PC-9 (cell line): ENCODE results near the gene RASAL2.

Experiments used
- EZH2 ChIP-seq: fragments of 200-600 bp; sonication (generic); IDR thresholded peaks from 2 replicates; pipeline ENCODE4 v1.8.0; 2017; ENCODE audit warnings: antibody characterized with exemption, low read depth
- TF ChIP-seq, protein P1 (sequence below): fragments of 200-600 bp; sonication (generic); conservative IDR thresholded peaks from 2 replicates; pipeline ENCODE4 v1.6.1; 2017; ENCODE audit warnings: mixed run types, antibody characterized with exemption, mild to moderate bottlenecking, moderate library complexity

DNA sequence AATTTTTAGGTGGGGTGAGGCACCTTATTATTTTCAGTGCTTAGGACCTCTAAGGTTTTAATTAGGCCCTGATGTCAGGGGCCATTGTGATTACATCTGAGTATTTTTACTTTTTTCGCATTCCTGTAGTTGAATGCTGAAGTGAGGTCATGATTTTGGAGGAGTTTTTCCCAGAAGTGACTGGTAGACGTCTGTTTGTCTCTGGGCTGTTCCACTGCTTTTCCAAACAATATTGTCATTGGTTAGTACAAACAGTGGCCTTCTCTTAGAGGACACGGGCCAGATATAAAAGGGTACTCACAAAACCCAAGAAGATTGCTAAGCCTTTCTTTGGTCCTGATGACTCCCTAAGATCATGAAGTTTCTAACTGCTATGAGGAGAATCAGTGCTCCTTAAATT, 7.6 kb upstream of the RASAL2 start:
- TF ChIP-seq, protein P1, sequence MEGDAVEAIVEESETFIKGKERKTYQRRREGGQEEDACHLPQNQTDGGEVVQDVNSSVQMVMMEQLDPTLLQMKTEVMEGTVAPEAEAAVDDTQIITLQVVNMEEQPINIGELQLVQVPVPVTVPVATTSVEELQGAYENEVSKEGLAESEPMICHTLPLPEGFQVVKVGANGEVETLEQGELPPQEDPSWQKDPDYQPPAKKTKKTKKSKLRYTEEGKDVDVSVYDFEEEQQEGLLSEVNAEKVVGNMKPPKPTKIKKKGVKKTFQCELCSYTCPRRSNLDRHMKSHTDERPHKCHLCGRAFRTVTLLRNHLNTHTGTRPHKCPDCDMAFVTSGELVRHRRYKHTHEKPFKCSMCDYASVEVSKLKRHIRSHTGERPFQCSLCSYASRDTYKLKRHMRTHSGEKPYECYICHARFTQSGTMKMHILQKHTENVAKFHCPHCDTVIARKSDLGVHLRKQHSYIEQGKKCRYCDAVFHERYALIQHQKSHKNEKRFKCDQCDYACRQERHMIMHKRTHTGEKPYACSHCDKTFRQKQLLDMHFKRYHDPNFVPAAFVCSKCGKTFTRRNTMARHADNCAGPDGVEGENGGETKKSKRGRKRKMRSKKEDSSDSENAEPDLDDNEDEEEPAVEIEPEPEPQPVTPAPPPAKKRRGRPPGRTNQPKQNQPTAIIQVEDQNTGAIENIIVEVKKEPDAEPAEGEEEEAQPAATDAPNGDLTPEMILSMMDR: no peak
- TF ChIP-seq EZH2: no peak
